ENCODE results near the gene RBFOX2. TPM values are rescaled to one million over a fixed set of nuclear protein-coding genes. Genes with fewer than 3 reads are reported as not detected.

Gene RBFOX2
- total RNA-seq, 2 experiments from 2014 or later: 54.3 to 78.7 TPM

GRCh38 chr22:35769974-35770373, 258.6 kb downstream of the RBFOX2 start:
- Histone ChIP-seq H3K36me3 (ENCODE audit: insufficient read depth, low read length) (peaks cover 3% of the 10 kb centered on the region), H3K79me2 (ENCODE audit: insufficient read depth, low read depth, low read length) (no peaks in the 10 kb centered on the region), H3K4me1 (ENCODE audit: insufficient read depth, low read length, poor library complexity, severe bottlenecking) (peaks cover 5% of the 10 kb centered on the region), H3K9me3 (ENCODE audit: low read length) (no peaks in the 10 kb centered on the region), H4K20me1 (ENCODE audit: insufficient read depth, low read length) (no peaks in the 10 kb centered on the region), H2AFZ (ENCODE audit: low read length) (no peak overlapping the region), H3K9me2 (ENCODE audit: insufficient read depth, low read length) (no peaks in the 10 kb centered on the region), H3K4me3 (ENCODE audit: low read depth, low read length, poor library complexity, severe bottlenecking) (no peak overlapping the region), H3K27ac (ENCODE audit: low read depth, low read length, poor library complexity, severe bottlenecking) (no peak overlapping the region), H3K4me2 (ENCODE audit: low read length) (no peak overlapping the region)
- DNase-seq (ENCODE audit: low spot score): no peak
- TF ChIP-seq EZH2phosphoT487 (IDR thresholded peaks at IDR 0.05; ENCODE audit: borderline replicate concordance, low read depth, low read length) (no peak), CTCF (conservative IDR thresholded peaks at IDR 0.05; ENCODE audit: low read length) (no peak)
- ChIA-PET POLR2A (interaction anchor here (1.4 kb wide), 1 partner anchor 12 kb away, joined by 5 read pairs; no protein-coding TSS in a partner anchor), CTCF (ENCODE audit: unreplicated experiment) (no interaction called here)
- no TSS peak for BruUV-seq (replicated peaks)
- intact Hi-C loops (cut with micrococcal nuclease; ENCODE audit: unreplicated experiment): loop anchor here (10.0 kb wide), 1 partner anchor 355 kb away; no protein-coding TSS in a partner anchor

GRCh38 chr22:35766654-35767580, 261.7 kb downstream of the RBFOX2 start:
- POLR2A ChIA-PET: interaction anchor here (0.7 kb wide), 1 partner anchor 194 kb away, joined by 3 read pairs; no protein-coding TSS in a partner anchor
- Histone ChIP-seq H2AFZ (ENCODE audit: low read length) (no peak overlapping the region), H3K9me2 (ENCODE audit: insufficient read depth, low read length) (no peaks in the 10 kb centered on the region), H3K79me2 (ENCODE audit: insufficient read depth, low read depth, low read length) (no peaks in the 10 kb centered on the region), H3K4me3 (ENCODE audit: low read depth, low read length, poor library complexity, severe bottlenecking) (no peak overlapping the region), H3K27ac (ENCODE audit: low read depth, low read length, poor library complexity, severe bottlenecking) (no peak overlapping the region), H4K20me1 (ENCODE audit: insufficient read depth, low read length) (no peaks in the 10 kb centered on the region), H3K36me3 (ENCODE audit: insufficient read depth, low read length) (peaks cover 15% of the 10 kb centered on the region), H3K9me3 (ENCODE audit: low read length) (no peaks in the 10 kb centered on the region; the same call in 1 of the 2 replicates), H3K4me2 (ENCODE audit: low read length) (no peak overlapping the region), H3K4me1 (ENCODE audit: insufficient read depth, low read length, poor library complexity, severe bottlenecking) (peaks cover 5% of the 10 kb centered on the region)
- DNase-seq (ENCODE audit: low spot score): no peak
- no TSS peak for BruUV-seq (replicated peaks)
- intact Hi-C loops (cut with micrococcal nuclease; ENCODE audit: unreplicated experiment): loop anchor here (10.0 kb wide), 1 partner anchor 358 kb away; no protein-coding TSS in a partner anchor
- CTCF ChIA-PET (ENCODE audit: unreplicated experiment): interaction anchor here (1.1 kb wide), 1 partner anchor 37 kb away, joined by 3 read pairs; no protein-coding TSS in a partner anchor
- no peak for TF ChIP-seq CTCF (conservative IDR thresholded peaks at IDR 0.05; ENCODE audit: low read length)
- TF ChIP-seq EZH2phosphoT487 (IDR thresholded peaks at IDR 0.05; ENCODE audit: borderline replicate concordance, low read depth, low read length): no peak

All from OCI-LY7 (cell line).